T-helper 22 cell (primary cell): ENCODE results near the gene SERPINA3.
"Not testable (repeated sequence)": the region's sequence is repeated elsewhere in the genome, so short reads cannot be mapped to it uniquely, and the experiment has no call there.

Experiments
- DNase-seq: peaks from one replicate; pipeline ENCODE4 v3.0.0-alpha.2; 2020; ENCODE audit warnings: low read depth

The SERPINA3 gene

GRCh38 chr14:94612174-94612573 is at the start of gene SERPINA3:
TSS of gene SERPINA3 (plus strand) at chr14:94612391. CDS start at chr14:94614442, 2,051 bp downstream.
- DNase-seq: no peak

GRCh38 chr14:94562941-94563883 is 49.0 kb upstream of the SERPINA3 start:
- DNase-seq: no peak

- no peak for DNase-seq
Observed at GRCh38 chr14:94564381-94564780, 47.8 kb upstream of the SERPINA3 start.

- no peak for DNase-seq
Observed at GRCh38 chr14:94568186-94568585, 44.0 kb upstream of the SERPINA3 start.

GRCh38 chr14:94569381-94570001 is 42.7 kb upstream of the SERPINA3 start:
- no peak for DNase-seq

- no peak for DNase-seq
Observed at GRCh38 chr14:94570002-94570400, 42.2 kb upstream of the SERPINA3 start.

- DNase-seq: no peak
Observed at GRCh38 chr14:94570440-94570839, 41.8 kb upstream of the SERPINA3 start.

- no peak for DNase-seq
Observed at GRCh38 chr14:94571395-94571794, 40.8 kb upstream of the SERPINA3 start.

- DNase-seq: no peak
Observed at GRCh38 chr14:94571950-94572349, 40.2 kb upstream of the SERPINA3 start.

GRCh38 chr14:94572637-94573303 is 39.4 kb upstream of the SERPINA3 start:
- DNase-seq: no peak

GRCh38 chr14:94573475-94574277 is 38.5 kb upstream of the SERPINA3 start:
- DNase-seq: no peak

- DNase-seq: no peak
Observed at GRCh38 chr14:94574336-94574735, 37.9 kb upstream of the SERPINA3 start.

GRCh38 chr14:94575730-94576585 is 36.2 kb upstream of the SERPINA3 start:
- no peak for DNase-seq

- not testable (repeated sequence) for DNase-seq
Observed at GRCh38 chr14:94577472-94577871, 34.7 kb upstream of the SERPINA3 start.

- DNase-seq: no peak
Observed at GRCh38 chr14:94578712-94579111, 33.5 kb upstream of the SERPINA3 start.

- DNase-seq: no peak
Observed at GRCh38 chr14:94581127-94581999, 30.8 kb upstream of the SERPINA3 start, which contains the start of gene SERPINA5. TSS of gene SERPINA5 (plus strand) at chr14:94581426. CDS start at chr14:94587363, 5,937 bp downstream.

GRCh38 chr14:94582199-94582750 is 29.9 kb upstream of the SERPINA3 start:
- no peak for DNase-seq

- no peak for DNase-seq
Observed at GRCh38 chr14:94582851-94583250, 29.3 kb upstream of the SERPINA3 start.

GRCh38 chr14:94583557-94583956 is 28.6 kb upstream of the SERPINA3 start:
- no peak for DNase-seq
